GM12865 (cell line): ENCODE measurements around the gene AP1S1.

ENCODE experiments used
- DNase-seq: peaks from one replicate; pipeline ENCODE4 v3.0.0; 2010; ENCODE audit warnings: low read depth
- H3K4me3 ChIP-seq: 2 replicates; pipeline ENCODE4 v1.5.1; 2011; ENCODE audit warnings: mild to moderate bottlenecking, low read depth, low read length, control low read depth
- TF ChIP-seq, protein P1 (sequence below): IDR thresholded peaks from 2 replicates; pipeline ENCODE4 v1.5.1; 2011; ENCODE audit warnings: low read length, control low read depth, low read depth, inconsistent platforms; ENCODE audit not compliant: insufficient read depth; ENCODE audit errors: missing control alignments

AP1S1 gene

GRCh38 chr7:101133621-101134398, 20.5 kb upstream of the AP1S1 start:
- no peak for DNase-seq
- TF ChIP-seq, protein P1, sequence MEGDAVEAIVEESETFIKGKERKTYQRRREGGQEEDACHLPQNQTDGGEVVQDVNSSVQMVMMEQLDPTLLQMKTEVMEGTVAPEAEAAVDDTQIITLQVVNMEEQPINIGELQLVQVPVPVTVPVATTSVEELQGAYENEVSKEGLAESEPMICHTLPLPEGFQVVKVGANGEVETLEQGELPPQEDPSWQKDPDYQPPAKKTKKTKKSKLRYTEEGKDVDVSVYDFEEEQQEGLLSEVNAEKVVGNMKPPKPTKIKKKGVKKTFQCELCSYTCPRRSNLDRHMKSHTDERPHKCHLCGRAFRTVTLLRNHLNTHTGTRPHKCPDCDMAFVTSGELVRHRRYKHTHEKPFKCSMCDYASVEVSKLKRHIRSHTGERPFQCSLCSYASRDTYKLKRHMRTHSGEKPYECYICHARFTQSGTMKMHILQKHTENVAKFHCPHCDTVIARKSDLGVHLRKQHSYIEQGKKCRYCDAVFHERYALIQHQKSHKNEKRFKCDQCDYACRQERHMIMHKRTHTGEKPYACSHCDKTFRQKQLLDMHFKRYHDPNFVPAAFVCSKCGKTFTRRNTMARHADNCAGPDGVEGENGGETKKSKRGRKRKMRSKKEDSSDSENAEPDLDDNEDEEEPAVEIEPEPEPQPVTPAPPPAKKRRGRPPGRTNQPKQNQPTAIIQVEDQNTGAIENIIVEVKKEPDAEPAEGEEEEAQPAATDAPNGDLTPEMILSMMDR, result no peak
- no peak overlapping the region for H3K4me3 ChIP-seq

GRCh38 chr7:101134399-101134980, 19.8 kb upstream of the AP1S1 start:
- no peak for DNase-seq
- TF ChIP-seq, protein P1, result no peak
- H3K4me3 ChIP-seq, result no peak overlapping the region

- H3K4me3 ChIP-seq, result 0 out of 2 replicates have a peak overlapping the region, but pooled peaks have one; percentile 45
- no peak for DNase-seq
- TF ChIP-seq, protein P1, result no peak
Observed at GRCh38 chr7:101137651-101138212, 16.5 kb upstream of the AP1S1 start.

GRCh38 chr7:101138213-101138870, 15.9 kb upstream of the AP1S1 start:
- DNase-seq, result peak; percentile 90
- peak overlapping the region; percentile 45 for H3K4me3 ChIP-seq

DNA sequence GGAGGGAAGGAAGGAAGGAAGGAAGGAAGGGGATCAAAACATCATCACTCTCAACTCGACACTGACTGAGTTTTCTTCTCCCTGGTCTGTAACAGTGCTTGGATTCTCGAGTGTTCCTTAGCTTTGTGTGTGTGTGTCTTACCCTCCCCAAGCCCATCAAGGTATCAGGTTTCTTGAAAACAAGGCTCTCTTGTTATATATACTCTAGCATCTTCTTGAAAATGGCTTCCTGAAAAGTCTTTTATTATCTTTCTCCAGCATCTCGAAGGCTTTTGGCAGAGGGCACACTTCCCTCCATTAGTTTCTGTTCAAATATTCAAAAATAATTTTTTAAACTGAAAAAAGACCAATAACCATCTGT, 14.0 kb upstream of the AP1S1 start:
- DNase-seq, result no peak
- TF ChIP-seq, protein P1, result no peak
- H3K4me3 ChIP-seq, result no peak overlapping the region

More at GRCh38 chr7:101138213-101138870, 15.9 kb upstream of the AP1S1 start:
- TF ChIP-seq, protein P1, result peak; percentile 76

GRCh38 chr7:101140746-101141382, 13.4 kb upstream of the AP1S1 start:
- DNase-seq, result no peak
- no peak overlapping the region for H3K4me3 ChIP-seq
- TF ChIP-seq, protein P1, result no peak
